ENCODE results near the gene HMGXB3. TPM values are rescaled to one million over a fixed set of nuclear protein-coding genes. Genes with fewer than 3 reads are reported as not detected.
"Not testable (repeated sequence)": the region's sequence is repeated elsewhere in the genome, so short reads cannot be mapped to it uniquely, and the experiment has no call there.

The HMGXB3 gene
- total RNA-seq, 1 experiment from 2014 or later, result 38.0 TPM

DNA sequence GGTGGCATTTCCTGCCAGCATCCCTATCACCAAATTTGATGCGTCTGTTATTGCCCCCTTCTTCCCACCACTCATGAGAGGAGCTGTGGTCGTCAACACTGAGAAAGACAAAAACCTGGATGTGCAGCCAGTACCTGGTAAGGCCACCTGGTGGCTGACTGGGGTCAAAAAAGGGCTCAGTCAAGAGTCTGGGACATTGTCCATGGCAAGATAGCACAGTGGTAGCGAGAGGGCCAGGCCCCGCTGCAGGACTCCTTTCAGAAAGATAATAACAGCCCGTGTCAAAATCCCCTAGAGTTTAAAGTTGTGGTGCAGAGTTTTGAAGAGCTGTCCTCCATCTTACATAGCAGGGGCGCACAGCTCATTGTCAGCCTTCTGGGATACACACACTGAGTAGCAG lies 45.0 kb downstream of the HMGXB3 start:
- H2AFZ ChIP-seq, result no peak overlapping the region
- no peaks in the 10 kb centered on the region for H4K20me1 ChIP-seq (ENCODE audit: insufficient read depth)
- peaks cover 11% of the 10 kb centered on the region for H3K4me1 ChIP-seq (replicated peaks; ENCODE audit: insufficient read depth)
- no peak for TF ChIP-seq EZH2 (IDR thresholded peaks at IDR 0.05; ENCODE audit: low read depth)
- TF ChIP-seq, protein P1, sequence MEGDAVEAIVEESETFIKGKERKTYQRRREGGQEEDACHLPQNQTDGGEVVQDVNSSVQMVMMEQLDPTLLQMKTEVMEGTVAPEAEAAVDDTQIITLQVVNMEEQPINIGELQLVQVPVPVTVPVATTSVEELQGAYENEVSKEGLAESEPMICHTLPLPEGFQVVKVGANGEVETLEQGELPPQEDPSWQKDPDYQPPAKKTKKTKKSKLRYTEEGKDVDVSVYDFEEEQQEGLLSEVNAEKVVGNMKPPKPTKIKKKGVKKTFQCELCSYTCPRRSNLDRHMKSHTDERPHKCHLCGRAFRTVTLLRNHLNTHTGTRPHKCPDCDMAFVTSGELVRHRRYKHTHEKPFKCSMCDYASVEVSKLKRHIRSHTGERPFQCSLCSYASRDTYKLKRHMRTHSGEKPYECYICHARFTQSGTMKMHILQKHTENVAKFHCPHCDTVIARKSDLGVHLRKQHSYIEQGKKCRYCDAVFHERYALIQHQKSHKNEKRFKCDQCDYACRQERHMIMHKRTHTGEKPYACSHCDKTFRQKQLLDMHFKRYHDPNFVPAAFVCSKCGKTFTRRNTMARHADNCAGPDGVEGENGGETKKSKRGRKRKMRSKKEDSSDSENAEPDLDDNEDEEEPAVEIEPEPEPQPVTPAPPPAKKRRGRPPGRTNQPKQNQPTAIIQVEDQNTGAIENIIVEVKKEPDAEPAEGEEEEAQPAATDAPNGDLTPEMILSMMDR (conservative IDR thresholded peaks at IDR 0.05), result peak; percentile 48; the same call in 1 of the 2 replicates
- no peaks in the 10 kb centered on the region for H3K9me3 ChIP-seq (ENCODE audit: insufficient read depth, low read depth)
- H3K27me3 ChIP-seq (ENCODE audit: insufficient read depth, low read depth), result no peaks in the 10 kb centered on the region
- intact Hi-C loops (cut with micrococcal nuclease; ENCODE audit: unreplicated experiment), result loop anchor here (10.0 kb wide), 1 partner anchor 169 kb away; no protein-coding TSS in a partner anchor
- no peak overlapping the region for H3K4me3 ChIP-seq
- CTCF ChIA-PET, result no interaction called here
- H3K79me2 ChIP-seq (ENCODE audit: low read depth), result no peaks in the 10 kb centered on the region
- 0 out of 2 replicates have a peak, but pooled peaks cover 3% of the 10 kb centered on the region for H3F3A ChIP-seq (ENCODE audit: insufficient read depth, low read depth)
- BruUV-seq (replicated peaks), result no TSS peak
- peaks cover 47% of the 10 kb centered on the region for H3K36me3 ChIP-seq (ENCODE audit: low read depth)
- H3K27ac ChIP-seq, result no peak overlapping the region
- no peak for DNase-seq
- no peaks in the 10 kb centered on the region for H3K9me2 ChIP-seq (ENCODE audit: insufficient read depth)
- POLR2A ChIA-PET (ENCODE audit: unreplicated experiment), result no interaction called here
- no peak overlapping the region for H3K4me2 ChIP-seq

DNA sequence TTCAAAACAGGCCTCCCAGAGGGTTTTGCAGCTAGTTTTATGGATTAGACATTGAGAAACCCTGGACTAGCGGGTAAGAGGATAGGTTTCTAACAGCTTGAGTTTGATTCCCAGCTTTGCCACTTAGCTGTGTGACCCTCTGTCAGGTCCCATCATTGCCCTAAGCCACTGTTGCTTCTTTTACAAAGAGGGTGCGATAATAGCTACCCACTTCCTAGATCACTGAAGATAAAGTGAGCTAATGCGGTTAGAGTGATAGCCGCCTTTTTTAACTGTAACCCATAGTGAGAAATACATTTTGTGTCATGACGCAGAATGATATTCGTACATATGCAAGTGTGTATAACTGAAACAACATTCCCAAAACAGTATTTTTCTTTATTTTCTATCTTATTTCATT lies 45.5 kb downstream of the HMGXB3 start:
- no peak for DNase-seq
- no peaks in the 10 kb centered on the region for H3K9me3 ChIP-seq (ENCODE audit: insufficient read depth, low read depth)
- peaks cover 12% of the 10 kb centered on the region for H3K4me1 ChIP-seq (replicated peaks; ENCODE audit: insufficient read depth)
- peaks cover 48% of the 10 kb centered on the region for H3K36me3 ChIP-seq (ENCODE audit: low read depth)
- ChIA-PET POLR2A (ENCODE audit: unreplicated experiment) (interaction anchor here (0.6 kb wide), 1 partner anchor 39 kb away, joined by 4 read pairs; no protein-coding TSS in a partner anchor), CTCF (no interaction called here)
- intact Hi-C loops (cut with micrococcal nuclease; ENCODE audit: unreplicated experiment), result loop anchor here (10.0 kb wide), 1 partner anchor 169 kb away; no protein-coding TSS in a partner anchor
- H3K4me2 ChIP-seq, result no peak overlapping the region
- H3K79me2 ChIP-seq (ENCODE audit: low read depth), result no peaks in the 10 kb centered on the region
- TF ChIP-seq EZH2 (IDR thresholded peaks at IDR 0.05; ENCODE audit: low read depth), result no peak
- no peak overlapping the region for H3K4me3 ChIP-seq
- H3K9me2 ChIP-seq (ENCODE audit: insufficient read depth), result no peaks in the 10 kb centered on the region
- H3K27me3 ChIP-seq (ENCODE audit: insufficient read depth, low read depth), result no peaks in the 10 kb centered on the region
- no TSS peak for BruUV-seq (replicated peaks)
- H3F3A ChIP-seq (ENCODE audit: insufficient read depth, low read depth), result 0 out of 2 replicates have a peak, but pooled peaks cover 3% of the 10 kb centered on the region
- no peak overlapping the region for H2AFZ ChIP-seq
- H3K27ac ChIP-seq, result no peak overlapping the region
- no peaks in the 10 kb centered on the region for H4K20me1 ChIP-seq (ENCODE audit: insufficient read depth)

DNA sequence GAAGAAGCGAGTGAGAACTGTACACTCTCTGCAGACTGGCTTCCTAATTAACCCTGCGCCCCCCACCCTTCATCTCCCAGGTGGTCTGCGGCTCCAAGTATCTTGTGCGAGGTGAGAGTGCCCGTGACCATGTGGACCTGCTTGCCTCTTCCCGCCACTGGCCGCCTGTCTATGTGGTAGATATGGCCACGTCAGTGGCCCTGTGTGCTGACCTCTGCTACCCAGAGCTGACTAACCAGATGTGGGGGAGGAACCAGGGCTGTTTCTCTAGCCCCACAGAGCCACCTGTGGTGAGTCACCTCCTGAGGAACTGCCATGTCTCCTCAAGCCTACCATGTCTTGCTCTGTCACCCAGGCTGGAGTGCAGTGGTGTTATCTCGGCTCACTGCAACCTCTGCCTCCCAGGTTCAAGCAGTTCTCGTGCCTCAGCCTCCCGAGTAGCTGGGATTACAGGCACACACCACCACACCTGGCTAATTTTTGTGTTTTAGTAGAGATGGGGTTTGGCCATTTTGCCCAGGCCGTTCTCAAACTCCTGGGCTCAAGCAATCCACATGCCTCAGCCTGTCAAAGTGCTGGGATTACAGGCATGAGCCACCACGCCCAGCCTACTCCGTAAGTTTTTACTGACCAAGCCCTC lies 49.8 kb downstream of the HMGXB3 start:
- BruUV-seq (replicated peaks); H3K9me3 ChIP-seq (ENCODE audit: insufficient read depth, low read depth); CTCF ChIA-PET; H3K4me3 ChIP-seq; H3K9me2 ChIP-seq (ENCODE audit: insufficient read depth); H4K20me1 ChIP-seq (ENCODE audit: insufficient read depth); H3K79me2 ChIP-seq (ENCODE audit: low read depth); H3K27ac ChIP-seq; H3K27me3 ChIP-seq (ENCODE audit: insufficient read depth, low read depth); H3K4me2 ChIP-seq; H3F3A ChIP-seq (ENCODE audit: insufficient read depth, low read depth); H2AFZ ChIP-seq: not testable (repeated sequence)
- peak; percentile 67 to 79 for DNase-seq
- peaks cover 12% of the 10 kb centered on the region for H3K4me1 ChIP-seq (replicated peaks; ENCODE audit: insufficient read depth)
- intact Hi-C loops (cut with micrococcal nuclease; ENCODE audit: unreplicated experiment), result loop anchor here (5.0 kb wide), 2 partner anchors 62 to 82 kb away; no protein-coding TSS in a partner anchor
- POLR2A ChIA-PET (ENCODE audit: unreplicated experiment), result interaction anchor here (0.5 kb wide), 1 partner anchor 77 kb away, joined by 14 read pairs; no protein-coding TSS in a partner anchor
- peaks cover 33% of the 10 kb centered on the region for H3K36me3 ChIP-seq (ENCODE audit: low read depth)

DNA sequence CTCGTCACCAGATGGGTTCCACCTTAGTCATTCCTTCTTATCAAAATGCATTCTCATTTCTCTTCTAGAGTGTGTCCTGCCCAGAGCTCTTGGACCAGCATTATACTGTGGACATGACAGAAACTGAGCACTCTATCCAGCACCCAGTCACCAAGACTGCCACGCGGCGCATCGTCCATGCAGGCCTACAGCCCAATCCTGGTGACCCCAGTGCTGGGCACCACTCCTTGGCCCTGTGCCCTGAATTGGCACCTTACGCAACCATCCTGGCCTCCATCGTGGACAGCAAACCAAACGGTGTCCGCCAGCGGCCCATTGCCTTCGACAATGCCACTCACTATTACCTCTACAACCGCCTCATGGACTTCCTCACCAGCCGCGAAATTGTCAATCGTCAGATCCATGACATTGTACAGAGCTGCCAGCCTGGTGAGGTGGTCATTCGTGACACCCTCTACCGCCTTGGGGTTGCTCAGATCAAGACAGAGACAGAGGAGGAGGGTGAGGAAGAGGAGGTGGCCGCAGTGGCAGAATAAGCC lies 51.2 kb downstream of the HMGXB3 start:
- DNase-seq, result no peak
- Histone ChIP-seq H3K4me3 (no peak overlapping the region), H3K79me2 (ENCODE audit: low read depth) (no peaks in the 10 kb centered on the region), H3F3A (ENCODE audit: insufficient read depth, low read depth) (0 out of 2 replicates have a peak, but pooled peaks cover 3% of the 10 kb centered on the region), H2AFZ (no peak overlapping the region), H3K4me2 (no peak overlapping the region), H4K20me1 (ENCODE audit: insufficient read depth) (no peaks in the 10 kb centered on the region), H3K27ac (no peak overlapping the region), H3K9me3 (ENCODE audit: insufficient read depth, low read depth) (no peaks in the 10 kb centered on the region), H3K9me2 (ENCODE audit: insufficient read depth) (no peaks in the 10 kb centered on the region), H3K27me3 (ENCODE audit: insufficient read depth, low read depth) (no peaks in the 10 kb centered on the region), H3K36me3 (ENCODE audit: low read depth) (peaks cover 22% of the 10 kb centered on the region; the same call in 1 of the 2 replicates), H3K4me1 (replicated peaks; ENCODE audit: insufficient read depth) (peaks cover 12% of the 10 kb centered on the region)
- ChIA-PET CTCF (no interaction called here), POLR2A (ENCODE audit: unreplicated experiment) (no interaction called here)
- intact Hi-C loops (cut with micrococcal nuclease; ENCODE audit: unreplicated experiment), result loop anchor here (5.0 kb wide), 2 partner anchors 61 to 81 kb away; no protein-coding TSS in a partner anchor
- TF ChIP-seq EZH2 (IDR thresholded peaks at IDR 0.05; ENCODE audit: low read depth), result no peak
- TF ChIP-seq, protein P1 (conservative IDR thresholded peaks at IDR 0.05), result no peak
- BruUV-seq (replicated peaks), result no TSS peak

Measured in PC-9 (cell line).